Adrenal gland (tissue), 12 donors: Measurements from ENCODE around the gene NEK5. TPM values are rescaled to one million over a fixed set of nuclear protein-coding genes. Genes with fewer than 3 reads are reported as not detected.

ENCODE experiments used
- DNase-seq, 7 donors: peaks; one replicate each; pipeline ENCODE4 v3.0.0-alpha.2; 2019 to 2020
- H3K27ac ChIP-seq, 5 donors: fragments of 200-600 bp; sonication (generic) in 4 of 5; 1 replicate in 3 of 5; 2 replicates in 2 of 5; pipeline versions ENCODE4 v1.5.1 to v1.8.0; 2016 to 2020; ENCODE audit warnings: mild to moderate bottlenecking in 1 of 5
- H3K27me3 ChIP-seq: fragments of 200-600 bp; 2 replicates; pipeline ENCODE4 v1.8.0; 2021
- H3K36me3 ChIP-seq, 2 donors: fragments of 200-600 bp; replicated peaks in 1 of 2; 1 replicate in 1 of 2; 2 replicates in 1 of 2; pipeline versions ENCODE4 v1.5.1 to v1.8.0; 2018 to 2022
- H3K4me1 ChIP-seq, 2 donors: fragments of 200-600 bp; replicated peaks in 1 of 2; 1 replicate in 1 of 2; 2 replicates in 1 of 2; pipeline versions ENCODE4 v1.5.1 to v1.8.0; 2018 to 2021
- H3K4me3 ChIP-seq, 4 donors: fragments of 200-600 bp; sonication (generic) in 3 of 4; one replicate each; pipeline ENCODE4 v1.5.1; 2016 to 2018
- H3K9me3 ChIP-seq, 3 donors: fragments of 200-600 bp; sonication (generic) in 1 of 3; replicated peaks in 1 of 3; 1 replicate in 2 of 3; 2 replicates in 1 of 3; pipeline versions ENCODE4 v1.5.1 to v1.8.0; 2016 to 2021
- CTCF ChIP-seq, 6 experiments: fragments of 450-650 bp in 4 of 6; fragments of 200-600 bp in 2 of 6; sonication (generic) in 1 of 6; IDR thresholded peaks; 1 replicate in 5 of 6; 2 replicates in 1 of 6; pipeline versions ENCODE4 v1.5.1 to v1.8.0; 2016 to 2021; ENCODE audit warnings: antibody characterized with exemption in 6 of 6, mild to moderate bottlenecking in 2 of 6, moderate library complexity in 1 of 6
- POLR2A ChIP-seq, 2 donors: fragments of 450-650 bp; IDR thresholded peaks; one replicate each; pipeline ENCODE4 v1.6.1; 2017; ENCODE audit warnings: antibody characterized with exemption in 2 of 2, mild to moderate bottlenecking in 2 of 2, moderate library complexity in 1 of 2
- WGBS, 4 donors: extraction: QIAGEN DNeasy Blood & Tissue Kit in 2 of 4; methylation state at CpG; one replicate each; pipeline versions ENCODE4 v1.1.5 to v1.1.7; 2013 to 2017; 5-methylcytosine and 5-hydroxymethylcytosine counted together
- intact Hi-C, 2 donors: fragments of 100-400 bp; cut with DNase I; formaldehyde crosslinking; loops; one replicate each; pipeline versions ENCODE4 v1.14.1 to v1.15.0; 2022 to 2023
- polyA plus RNA-seq, 3 donors: library from polyadenylated mRNA; stranded (reverse); fragments of 200-250 nt in 2 of 3; fragments of 350-450 nt in 1 of 3; fragmentation: Illumina TruSeq in 1 of 3; extraction: RNeasy Lipid Tissue Mini Kit (QIAGEN cat#74804) in 1 of 3; gene quantifications; one replicate each; pipeline ENCODE4 v1.2.3, GENCODE V29; 2013 to 2014
- total RNA-seq, 9 donors: library from RNA; depleted of rRNA in 4 of 9; stranded (reverse); fragments of >200 nt in 4 of 9; fragments of 120-200 nt in 1 of 9; fragmentation: NEBNext Ultra II Directional in 1 of 9; extraction: Animal tissue kit (Norgen Biotek cat#: 25700) in 1 of 9; gene quantifications; one replicate each; pipeline versions ENCODE4 v1.1.0 to v1.2.4, GENCODE V29; 2013 to 2023
- donor health status: healthy with polysubstance abuse.
- donor health status: Bipolar disorder and iron deficiency.
- donor health status: DM: yes; HTN: yes; CAD: no.
- donor health status: DM: no; HTN: no; CAD: no.
- donor health status: DM: no; HTN: no; CAD: no.
- donor health status: DM: yes; HTN: yes; CAD: no.

Gene NEK5
- total and polyA plus RNA-seq, 12 donors = under 0.01 to 0.17 (median 0.11) TPM; not detected in 5

GRCh38 chr13:52141299-52141698 lies 12.4 kb upstream of the NEK5 start:
- intact Hi-C loops = no loop called here

GRCh38 chr13:52137489-52137888 lies 8.6 kb upstream of the NEK5 start:
- 89 to 95% (median 93%) methylated on average over 3 of the region's 3 CpGs for WGBS, 4 donors
- TF ChIP-seq CTCF (IDR thresholded peaks at IDR 0.05) = no peak
- TF ChIP-seq POLR2A (IDR thresholded peaks at IDR 0.05) = no peak
- H3K27me3 ChIP-seq = no peaks in the 10 kb centered on the region
- intact Hi-C loops = no loop called here
- no peak for DNase-seq
- no peaks in the 10 kb centered on the region for H3K9me3 ChIP-seq
- H3K36me3 ChIP-seq = peaks cover 0 to 23% of the 10 kb centered on the region in 2 donors
- no peak overlapping the region for H3K27ac ChIP-seq
- no peak overlapping the region for H3K4me3 ChIP-seq
- H3K4me1 ChIP-seq = no peaks in the 10 kb centered on the region

More at GRCh38 chr13:52141299-52141698, 12.4 kb upstream of the NEK5 start:
- Histone ChIP-seq H3K36me3 (peaks cover 0 to 3% of the 10 kb centered on the region in 2 donors), H3K9me3 (no peaks in the 10 kb centered on the region), H3K27ac (no peak overlapping the region), H3K4me1 (no peaks in the 10 kb centered on the region), H3K27me3 (no peaks in the 10 kb centered on the region), H3K4me3 (no peak overlapping the region)
- WGBS, 4 donors = 61 to 73% (median 65%) methylated on average over 2 of the region's 2 CpGs
- DNase-seq = no peak
- TF ChIP-seq POLR2A (IDR thresholded peaks at IDR 0.05) (no peak), CTCF (IDR thresholded peaks at IDR 0.05) (no peak)

GRCh38 chr13:52136763-52137162 lies 7.9 kb upstream of the NEK5 start:
- no peak overlapping the region for H3K27ac ChIP-seq
- H3K4me3 ChIP-seq = no peak overlapping the region
- H3K9me3 ChIP-seq = no peaks in the 10 kb centered on the region
- no peaks in the 10 kb centered on the region for H3K4me1 ChIP-seq
- intact Hi-C loops = no loop called here
- DNase-seq = no peak
- no peaks in the 10 kb centered on the region for H3K27me3 ChIP-seq
- TF ChIP-seq CTCF (IDR thresholded peaks at IDR 0.05) = no peak
- no peak for TF ChIP-seq POLR2A (IDR thresholded peaks at IDR 0.05)
- H3K36me3 ChIP-seq = peaks cover 0 to 23% of the 10 kb centered on the region in 2 donors

- Histone ChIP-seq H3K4me1 (peaks cover 0 to 18% of the 10 kb centered on the region in 2 donors), H3K36me3 (peaks cover 0 to 13% of the 10 kb centered on the region in 2 donors), H3K27me3 (no peaks in the 10 kb centered on the region), H3K4me3 (no peak overlapping the region), H3K27ac (no peak overlapping the region), H3K9me3 (no peaks in the 10 kb centered on the region)
- DNase-seq = no peak
- intact Hi-C loops = no loop called here
- TF ChIP-seq POLR2A (IDR thresholded peaks at IDR 0.05) (no peak), CTCF (IDR thresholded peaks at IDR 0.05) (no peak)
Measured at GRCh38 chr13:52130641-52131040, 1.8 kb upstream of the NEK5 start.
